ENCODE results near the gene ZNF783.

DNA sequence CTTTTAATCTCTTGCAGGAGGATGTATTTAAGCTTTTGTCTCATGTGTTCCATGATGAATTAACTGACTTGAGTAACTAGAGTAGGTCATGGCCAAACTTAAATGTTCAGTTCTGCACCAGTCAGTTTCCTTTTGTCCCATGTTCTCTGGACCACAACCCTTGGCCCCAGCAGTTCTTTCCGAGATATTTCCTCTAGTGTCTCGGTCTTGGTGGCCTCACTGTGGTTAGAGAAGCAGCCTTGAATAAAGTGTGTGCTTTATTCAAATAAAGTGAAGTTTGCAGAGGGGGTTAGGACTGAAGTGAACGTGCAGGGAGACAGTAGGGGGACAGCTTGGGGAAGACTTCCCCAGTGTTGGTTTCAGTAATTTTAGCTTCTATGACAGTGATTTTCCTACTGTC lies 13.2 kb upstream of the ZNF783 start:
- no peak for TF ChIP-seq EZH2 (IDR thresholded peaks at IDR 0.05; ENCODE audit: borderline replicate concordance, insufficient read depth, low read depth, low read length, poor library complexity, severe bottlenecking)
- TF ChIP-seq, protein P1, sequence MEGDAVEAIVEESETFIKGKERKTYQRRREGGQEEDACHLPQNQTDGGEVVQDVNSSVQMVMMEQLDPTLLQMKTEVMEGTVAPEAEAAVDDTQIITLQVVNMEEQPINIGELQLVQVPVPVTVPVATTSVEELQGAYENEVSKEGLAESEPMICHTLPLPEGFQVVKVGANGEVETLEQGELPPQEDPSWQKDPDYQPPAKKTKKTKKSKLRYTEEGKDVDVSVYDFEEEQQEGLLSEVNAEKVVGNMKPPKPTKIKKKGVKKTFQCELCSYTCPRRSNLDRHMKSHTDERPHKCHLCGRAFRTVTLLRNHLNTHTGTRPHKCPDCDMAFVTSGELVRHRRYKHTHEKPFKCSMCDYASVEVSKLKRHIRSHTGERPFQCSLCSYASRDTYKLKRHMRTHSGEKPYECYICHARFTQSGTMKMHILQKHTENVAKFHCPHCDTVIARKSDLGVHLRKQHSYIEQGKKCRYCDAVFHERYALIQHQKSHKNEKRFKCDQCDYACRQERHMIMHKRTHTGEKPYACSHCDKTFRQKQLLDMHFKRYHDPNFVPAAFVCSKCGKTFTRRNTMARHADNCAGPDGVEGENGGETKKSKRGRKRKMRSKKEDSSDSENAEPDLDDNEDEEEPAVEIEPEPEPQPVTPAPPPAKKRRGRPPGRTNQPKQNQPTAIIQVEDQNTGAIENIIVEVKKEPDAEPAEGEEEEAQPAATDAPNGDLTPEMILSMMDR (IDR thresholded peaks at IDR 0.05), result no peak

All from B cell (primary cell).